CD14-positive monocyte (primary cell): Measurements from ENCODE around the gene CEP128. TPM values are rescaled to one million over a fixed set of nuclear protein-coding genes. Genes with fewer than 3 reads are reported as not detected.

Experiments used
- DNase-seq, 3 donors: peaks; one replicate each; pipeline ENCODE4 v3.0.0-alpha.2; 2011 to 2022
- H2AFZ ChIP-seq: 2 replicates; pipeline ENCODE4 v1.6.0; 2012; ENCODE audit warnings: mild to moderate bottlenecking, low read depth, low read length, inconsistent platforms; ENCODE audit not compliant: insufficient read depth, poor library complexity, severe bottlenecking
- H3K27ac ChIP-seq, 2 donors: 1 replicate in 1 of 2; 2 replicates in 1 of 2; pipeline ENCODE4 v1.5.1; 2012 to 2013; ENCODE audit warnings: low read length in 2 of 2, control low read depth in 1 of 2, inconsistent platforms in 1 of 2, low read depth in 1 of 2, mild to moderate bottlenecking in 1 of 2
- H3K27me3 ChIP-seq, 2 donors: one replicate each; pipeline versions ENCODE4 v1.6.0 to v1.6.1; 2011 to 2013; ENCODE audit warnings: low read length in 2 of 2; ENCODE audit not compliant: control insufficient read depth in 2 of 2, insufficient read depth in 2 of 2
- H3K36me3 ChIP-seq, 2 donors: replicated peaks in 1 of 2; 1 replicate in 1 of 2; 2 replicates in 1 of 2; pipeline versions ENCODE4 v1.5.1 to v1.6.1; 2012 to 2013; ENCODE audit warnings: low read length in 2 of 2, control low read depth in 1 of 2, inconsistent platforms in 1 of 2, mild to moderate bottlenecking in 1 of 2; ENCODE audit not compliant: insufficient read depth in 2 of 2, control insufficient read depth in 1 of 2
- H3K4me1 ChIP-seq, 2 donors: 1 replicate in 1 of 2; 2 replicates in 1 of 2; pipeline versions ENCODE4 v1.5.1 to v1.6.1; 2012 to 2013; ENCODE audit warnings: low read length in 2 of 2, control low read depth in 1 of 2, inconsistent platforms in 1 of 2, mild to moderate bottlenecking in 1 of 2, moderate library complexity in 1 of 2; ENCODE audit not compliant: insufficient read depth in 2 of 2, control insufficient read depth in 1 of 2
- H3K4me2 ChIP-seq: replicated peaks from 2 replicates; pipeline ENCODE3; 2012; ENCODE audit warnings: low read length, moderate library complexity, mild to moderate bottlenecking; ENCODE audit not compliant: poor library complexity, severe bottlenecking; ENCODE audit errors: extremely low read depth
- H3K4me3 ChIP-seq, 3 experiments: fragments of 200-600 bp in 1 of 3; sonication (generic) in 1 of 3; replicated peaks in 1 of 3; 1 replicate in 2 of 3; 2 replicates in 1 of 3; pipeline ENCODE4 v1.5.1; 2011 to 2013; ENCODE audit warnings: low read length in 3 of 3, mild to moderate bottlenecking in 3 of 3, control low read depth in 2 of 3, low read depth in 2 of 3, inconsistent platforms in 1 of 3, moderate library complexity in 1 of 3
- H3K79me2 ChIP-seq: 2 replicates; pipeline ENCODE4 v1.6.0; 2012; ENCODE audit warnings: mild to moderate bottlenecking, control low read depth, inconsistent platforms, low read length, moderate library complexity; ENCODE audit not compliant: insufficient read depth
- H3K9ac ChIP-seq: 2 replicates; pipeline ENCODE4 v1.6.0; 2017; ENCODE audit warnings: low read length, mild to moderate bottlenecking; ENCODE audit not compliant: insufficient read depth, poor library complexity, severe bottlenecking
- H3K9me3 ChIP-seq, 2 donors: replicated peaks in 1 of 2; 1 replicate in 1 of 2; 2 replicates in 1 of 2; pipeline versions ENCODE4 v1.5.1 to v1.6.1; 2012 to 2013; ENCODE audit warnings: low read length in 2 of 2, control low read depth in 1 of 2; ENCODE audit not compliant: control insufficient read depth in 1 of 2, insufficient read depth in 1 of 2
- H4K20me1 ChIP-seq: 2 replicates; pipeline ENCODE4 v1.6.0; 2012; ENCODE audit warnings: mild to moderate bottlenecking, low read length, control low read depth, moderate library complexity; ENCODE audit not compliant: insufficient read depth
- H3K27ac Mint-ChIP-seq, 7 donors: one replicate each; pipeline ENCODE4 v1.8.0; 2020; ENCODE audit warnings: mild to moderate bottlenecking in 7 of 7, mixed read lengths in 7 of 7, moderate library complexity in 6 of 7, inconsistent platforms in 2 of 7
- H3K27me3 Mint-ChIP-seq, 3 donors: one replicate each; pipeline ENCODE4 v1.8.0; 2021 to 2022; ENCODE audit warnings: low read depth in 3 of 3, mild to moderate bottlenecking in 3 of 3, mixed read lengths in 3 of 3, moderate library complexity in 3 of 3, inconsistent platforms in 1 of 3
- H3K36me3 Mint-ChIP-seq, 2 donors: one replicate each; pipeline ENCODE4 v1.8.0; 2020; ENCODE audit warnings: mixed read lengths in 2 of 2, inconsistent platforms in 1 of 2, mild to moderate bottlenecking in 1 of 2
- H3K4me1 Mint-ChIP-seq: one replicate; pipeline ENCODE4 v1.8.0; 2020; ENCODE audit warnings: mild to moderate bottlenecking, mixed read lengths
- H3K4me3 Mint-ChIP-seq, 2 donors: one replicate each; pipeline ENCODE4 v1.8.0; 2020; ENCODE audit warnings: mild to moderate bottlenecking in 2 of 2, mixed read lengths in 2 of 2, moderate library complexity in 1 of 2
- H3K9me3 Mint-ChIP-seq, 7 donors: one replicate each; pipeline ENCODE4 v1.8.0; 2020 to 2022; ENCODE audit warnings: mixed read lengths in 7 of 7, mild to moderate bottlenecking in 6 of 7, moderate library complexity in 6 of 7, inconsistent platforms in 2 of 7
- WGBS: methylation state at CpG from one replicate; pipeline ENCODE4 v1.1.5; 2013; ENCODE audit warnings: missing lambda C conversion rate; ENCODE audit not compliant: insufficient coverage; 5-methylcytosine and 5-hydroxymethylcytosine counted together
- intact Hi-C, 2 donors: fragments of 100-400 bp; cut with micrococcal nuclease; formaldehyde crosslinking; loops; one replicate each; pipeline versions ENCODE4 v1.15.0 to v1.15.1; 2023
- polyA plus RNA-seq, 3 donors: library from polyadenylated mRNA; depleted of rRNA in 1 of 3; unstranded in 2 of 3; stranded (reverse) in 1 of 3; fragments of 300-500 nt in 2 of 3; fragments of >200 nt in 1 of 3; fragmentation: Illumina TruSeq in 2 of 3; gene quantifications; 1 replicate in 2 of 3; 2 replicates in 1 of 3; pipeline ENCODE4 v1.2.3, GENCODE V29; 2012 to 2021
- TF ChIP-seq, protein P1 (sequence below): fragments of 200-600 bp; IDR thresholded peaks from one replicate; pipeline ENCODE4 v1.8.0; 2022; ENCODE audit warnings: antibody characterized with exemption, mild to moderate bottlenecking

Gene CEP128
- polyA plus RNA-seq, 3 donors = 0.41 to 0.88 (median 0.62) TPM

DNA sequence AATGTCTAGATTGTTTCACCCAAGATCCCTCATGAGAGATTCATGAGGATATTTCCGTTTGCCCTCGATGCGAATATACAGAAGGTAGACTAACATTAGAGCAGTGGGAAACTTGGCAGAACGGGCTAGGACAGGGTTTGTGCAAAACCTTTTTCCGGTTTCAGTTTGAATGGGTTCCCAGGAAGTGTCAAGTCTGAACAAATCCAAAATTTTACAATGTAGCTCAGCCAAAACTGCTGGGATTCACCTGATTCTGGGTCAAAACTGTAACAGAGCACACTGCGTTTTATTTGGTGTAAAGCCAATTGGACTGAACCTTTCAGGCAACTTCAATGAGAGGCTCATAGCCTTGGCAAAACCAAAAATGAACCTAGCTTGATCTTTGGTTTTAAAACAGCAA, 392.4 kb downstream of the CEP128 start:
- H3K9me3 ChIP-seq = no peaks in the 10 kb centered on the region
- H3K27ac Mint-ChIP-seq = no peak overlapping the region
- no peak overlapping the region for H3K4me3 ChIP-seq
- H3K36me3 ChIP-seq = no peaks in the 10 kb centered on the region
- no peaks in the 10 kb centered on the region for H4K20me1 ChIP-seq
- no peaks in the 10 kb centered on the region for H3K79me2 ChIP-seq
- DNase-seq = no peak
- intact Hi-C loops = no loop called here
- H3K9me3 Mint-ChIP-seq = peaks cover 0 to 3% (median 0%) of the 10 kb centered on the region in 7 donors
- H3K4me1 Mint-ChIP-seq = no peaks in the 10 kb centered on the region
- H3K27me3 Mint-ChIP-seq = peaks cover 0 to 3% (median 0%) of the 10 kb centered on the region in 3 donors
- H2AFZ ChIP-seq = no peak overlapping the region
- no peak overlapping the region for H3K27ac ChIP-seq
- WGBS = 97% methylated on average over 6 of the region's 6 CpGs
- H3K4me2 ChIP-seq = no peak overlapping the region
- no peak overlapping the region for H3K4me3 Mint-ChIP-seq
- H3K27me3 ChIP-seq = no peaks in the 10 kb centered on the region
- H3K4me1 ChIP-seq = no peaks in the 10 kb centered on the region
- H3K9ac ChIP-seq = no peak overlapping the region
- TF ChIP-seq, protein P1, sequence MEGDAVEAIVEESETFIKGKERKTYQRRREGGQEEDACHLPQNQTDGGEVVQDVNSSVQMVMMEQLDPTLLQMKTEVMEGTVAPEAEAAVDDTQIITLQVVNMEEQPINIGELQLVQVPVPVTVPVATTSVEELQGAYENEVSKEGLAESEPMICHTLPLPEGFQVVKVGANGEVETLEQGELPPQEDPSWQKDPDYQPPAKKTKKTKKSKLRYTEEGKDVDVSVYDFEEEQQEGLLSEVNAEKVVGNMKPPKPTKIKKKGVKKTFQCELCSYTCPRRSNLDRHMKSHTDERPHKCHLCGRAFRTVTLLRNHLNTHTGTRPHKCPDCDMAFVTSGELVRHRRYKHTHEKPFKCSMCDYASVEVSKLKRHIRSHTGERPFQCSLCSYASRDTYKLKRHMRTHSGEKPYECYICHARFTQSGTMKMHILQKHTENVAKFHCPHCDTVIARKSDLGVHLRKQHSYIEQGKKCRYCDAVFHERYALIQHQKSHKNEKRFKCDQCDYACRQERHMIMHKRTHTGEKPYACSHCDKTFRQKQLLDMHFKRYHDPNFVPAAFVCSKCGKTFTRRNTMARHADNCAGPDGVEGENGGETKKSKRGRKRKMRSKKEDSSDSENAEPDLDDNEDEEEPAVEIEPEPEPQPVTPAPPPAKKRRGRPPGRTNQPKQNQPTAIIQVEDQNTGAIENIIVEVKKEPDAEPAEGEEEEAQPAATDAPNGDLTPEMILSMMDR = no peak
- H3K36me3 Mint-ChIP-seq = no peaks in the 10 kb centered on the region

DNA sequence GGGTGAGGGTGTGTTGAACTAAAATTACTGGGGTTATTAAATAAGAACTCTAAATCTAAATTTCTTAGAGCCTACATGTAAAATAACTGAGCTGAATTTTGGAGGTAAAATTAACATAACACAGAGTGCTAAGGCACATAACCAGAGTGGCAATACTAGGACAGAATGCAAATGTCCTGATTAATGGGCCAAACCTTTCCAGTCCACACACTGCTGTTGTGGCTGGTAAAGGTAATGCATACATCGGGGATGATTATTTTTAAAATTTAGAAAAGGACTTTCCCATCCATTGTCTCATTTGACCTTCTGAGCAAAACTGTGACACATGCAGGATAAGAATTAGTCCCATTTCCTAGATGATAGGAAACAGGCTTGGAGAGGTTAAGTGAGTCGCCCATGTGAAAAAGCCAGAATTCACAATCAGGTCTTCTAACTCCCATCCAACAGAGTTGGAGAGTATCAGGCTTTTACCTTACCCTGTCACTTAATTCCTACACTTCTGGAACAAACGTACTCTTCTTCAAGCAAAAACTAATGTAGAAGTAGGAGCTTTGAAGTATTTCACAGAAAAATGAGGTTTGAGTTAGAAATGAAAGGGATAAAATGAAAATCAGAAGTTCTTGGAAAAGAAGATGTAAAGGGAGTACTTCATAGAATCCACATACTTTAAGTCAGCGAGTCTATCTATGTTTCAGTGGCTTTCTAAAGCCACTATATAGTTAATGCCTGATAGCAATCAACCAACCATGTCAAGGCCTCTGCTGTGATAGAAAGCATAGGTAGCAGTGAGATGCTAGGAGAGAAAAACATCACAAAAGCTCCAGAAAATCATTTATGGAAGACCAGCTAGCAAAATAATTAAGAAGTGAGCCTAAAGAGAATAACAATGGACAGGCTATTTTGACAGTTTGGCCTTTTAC, 395.3 kb downstream of the CEP128 start:
- H3K36me3 Mint-ChIP-seq = no peaks in the 10 kb centered on the region
- DNase-seq = no peak
- H3K4me2 ChIP-seq = no peak overlapping the region
- H3K27ac ChIP-seq = no peak overlapping the region
- H3K9me3 Mint-ChIP-seq = peaks cover 0 to 6% (median 3%) of the 10 kb centered on the region in 7 donors
- H3K4me3 ChIP-seq = no peak overlapping the region
- H3K4me3 Mint-ChIP-seq = no peak overlapping the region
- no peaks in the 10 kb centered on the region for H3K36me3 ChIP-seq
- no peak overlapping the region for H3K27ac Mint-ChIP-seq
- intact Hi-C loops = no loop called here
- H4K20me1 ChIP-seq = no peaks in the 10 kb centered on the region
- no CpG with 5 or more reads among the region's 4 CpGs for WGBS
- H3K4me1 ChIP-seq = no peaks in the 10 kb centered on the region
- H3K27me3 ChIP-seq = no peaks in the 10 kb centered on the region
- H3K9ac ChIP-seq = no peak overlapping the region
- H3K9me3 ChIP-seq = no peaks in the 10 kb centered on the region
- peaks cover 0 to 3% (median 0%) of the 10 kb centered on the region in 3 donors for H3K27me3 Mint-ChIP-seq
- H3K4me1 Mint-ChIP-seq = no peaks in the 10 kb centered on the region
- no peaks in the 10 kb centered on the region for H3K79me2 ChIP-seq
- TF ChIP-seq, protein P1 = no peak
- no peak overlapping the region for H2AFZ ChIP-seq
